EH (cell line): ENCODE results near the gene ACSM2B.
"Not testable (repeated sequence)": the region's sequence is repeated elsewhere in the genome, so short reads cannot be mapped to it uniquely, and the experiment has no call there.

Source experiments
- DNase-seq: peaks from one replicate; pipeline ENCODE4 v3.0.0-alpha.2; 2015; ENCODE audit warnings: low read depth

The ACSM2B gene, protein sequence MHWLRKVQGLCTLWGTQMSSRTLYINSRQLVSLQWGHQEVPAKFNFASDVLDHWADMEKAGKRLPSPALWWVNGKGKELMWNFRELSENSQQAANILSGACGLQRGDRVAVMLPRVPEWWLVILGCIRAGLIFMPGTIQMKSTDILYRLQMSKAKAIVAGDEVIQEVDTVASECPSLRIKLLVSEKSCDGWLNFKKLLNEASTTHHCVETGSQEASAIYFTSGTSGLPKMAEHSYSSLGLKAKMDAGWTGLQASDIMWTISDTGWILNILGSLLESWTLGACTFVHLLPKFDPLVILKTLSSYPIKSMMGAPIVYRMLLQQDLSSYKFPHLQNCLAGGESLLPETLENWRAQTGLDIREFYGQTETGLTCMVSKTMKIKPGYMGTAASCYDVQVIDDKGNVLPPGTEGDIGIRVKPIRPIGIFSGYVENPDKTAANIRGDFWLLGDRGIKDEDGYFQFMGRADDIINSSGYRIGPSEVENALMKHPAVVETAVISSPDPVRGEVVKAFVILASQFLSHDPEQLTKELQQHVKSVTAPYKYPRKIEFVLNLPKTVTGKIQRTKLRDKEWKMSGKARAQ

DNA sequence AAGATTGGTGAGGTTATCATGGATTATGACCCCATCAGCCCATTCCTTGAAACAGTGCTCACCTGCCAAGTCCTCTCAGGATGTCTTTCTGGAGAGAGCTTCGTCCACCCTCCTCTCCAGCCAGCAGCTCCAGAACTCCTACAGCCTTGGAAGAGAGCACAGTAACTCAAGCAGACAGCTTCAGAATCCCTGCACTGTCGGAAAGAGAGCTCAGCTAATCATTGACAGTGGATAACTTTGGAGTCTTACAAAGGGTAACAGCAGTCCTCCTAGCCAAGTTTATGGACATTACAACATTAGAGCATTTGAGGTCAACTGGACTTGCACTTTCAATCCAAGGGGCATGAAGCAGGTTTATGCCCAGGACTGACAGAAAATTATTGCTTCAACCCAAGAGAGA lies at the start of gene ACSM2B:
ACSM2B (minus strand) TSS at position 223 of the 400 bp plus-strand sequence. CDS start 11,522 bp downstream, outside the sequence.
- DNase-seq: not testable (repeated sequence)

DNA sequence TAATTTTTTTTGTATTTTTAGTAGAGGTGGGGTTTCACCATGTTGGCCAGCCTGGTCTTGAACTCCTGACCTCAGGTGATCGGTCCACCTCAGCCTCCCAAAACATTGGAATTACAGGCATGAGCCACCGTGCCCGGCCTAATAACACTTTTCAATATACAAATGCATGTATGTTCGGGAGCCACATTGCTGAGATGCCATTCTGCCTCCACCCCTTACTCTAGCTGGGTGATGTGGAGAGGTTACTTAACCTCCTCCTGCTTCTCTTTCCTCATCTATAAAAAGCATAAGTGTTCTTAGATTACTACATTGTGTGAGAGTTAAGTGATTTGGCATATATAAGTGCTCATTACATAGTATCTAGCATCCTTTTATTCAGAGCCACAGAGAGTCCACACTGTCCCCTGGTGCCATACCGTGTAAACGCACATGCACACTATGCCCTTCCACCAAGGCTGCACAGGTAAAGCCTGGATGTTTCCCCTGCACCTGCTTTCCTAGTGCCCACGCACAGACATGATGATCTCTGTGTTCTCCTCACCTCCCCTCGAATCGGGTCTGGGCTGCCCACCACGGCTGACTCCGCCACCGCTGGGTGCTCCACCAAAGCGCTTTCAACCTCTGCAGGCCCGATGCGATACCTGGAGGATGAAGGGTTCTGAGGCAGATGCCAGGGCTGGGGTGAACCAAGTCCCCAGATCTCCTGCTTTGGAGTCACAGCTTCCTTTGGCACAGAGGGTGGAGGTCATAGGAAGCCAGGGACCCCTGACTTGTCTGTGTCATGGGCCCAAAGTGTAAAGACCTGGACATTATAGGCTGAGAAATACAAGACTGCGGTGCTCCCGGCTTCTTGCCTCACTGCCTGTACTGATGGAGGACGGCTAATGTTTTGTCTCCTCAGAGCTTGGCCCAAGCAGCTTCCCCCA lies 49.0 kb upstream of the ACSM2B start:
- DNase-seq: no peak

DNA sequence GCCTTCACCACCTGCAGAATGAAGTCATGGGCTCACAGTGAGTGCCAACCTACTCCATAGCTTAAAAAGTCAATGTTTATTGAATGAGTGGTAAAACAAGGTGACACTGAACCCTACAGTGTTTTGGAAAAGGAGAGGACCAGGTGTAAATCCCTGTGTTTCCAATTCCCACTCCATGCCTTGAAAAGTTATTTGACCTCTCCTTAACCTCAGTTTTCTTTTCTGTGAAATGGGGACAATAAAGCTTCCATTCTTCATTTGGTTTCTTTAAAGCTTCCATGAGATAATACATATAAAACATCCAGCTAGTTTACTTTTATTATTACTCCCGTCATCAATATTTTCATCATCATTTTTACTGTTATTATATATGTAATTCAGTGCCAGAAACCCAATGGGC lies 48.0 kb upstream of the ACSM2B start:
- DNase-seq: no peak

DNA sequence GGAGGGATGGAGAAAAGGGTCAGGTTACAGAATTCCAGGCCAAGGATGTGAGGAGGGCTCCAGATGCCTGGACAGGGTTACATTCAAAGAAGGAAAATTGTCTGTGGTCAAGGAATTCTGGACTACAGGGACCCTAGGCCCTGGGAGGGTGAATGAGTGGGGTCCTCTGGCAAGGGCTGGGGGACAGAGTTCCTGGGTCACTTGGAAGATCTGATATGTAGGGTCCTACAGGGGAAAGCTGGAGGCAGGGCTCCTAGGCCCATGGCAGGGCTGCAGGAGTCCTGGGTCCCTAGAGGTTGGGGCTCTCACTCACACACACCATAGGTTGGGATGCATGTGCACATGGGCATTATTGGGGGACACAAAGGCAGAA lies 46.3 kb upstream of the ACSM2B start:
- no peak for DNase-seq

DNA sequence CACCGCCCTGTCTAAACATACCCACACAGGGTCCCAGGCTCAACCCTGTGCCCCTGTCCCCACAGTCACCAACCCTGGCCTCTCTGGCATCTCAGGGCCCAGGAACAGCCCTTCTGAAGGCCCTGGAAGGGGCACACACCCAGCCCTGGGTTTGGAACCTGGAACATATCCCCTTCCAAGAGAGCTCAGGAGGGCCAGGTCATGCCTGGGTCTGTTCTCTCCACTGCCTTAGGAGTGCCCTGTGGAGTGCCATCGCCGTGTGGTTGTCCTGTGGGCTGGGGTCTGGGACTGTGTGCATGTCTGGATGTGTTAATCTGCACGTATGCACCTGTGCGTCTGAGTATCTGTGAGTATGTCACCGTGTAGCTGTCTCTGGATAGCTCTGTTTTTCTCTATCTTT lies 45.2 kb upstream of the ACSM2B start:
- no peak for DNase-seq

DNA sequence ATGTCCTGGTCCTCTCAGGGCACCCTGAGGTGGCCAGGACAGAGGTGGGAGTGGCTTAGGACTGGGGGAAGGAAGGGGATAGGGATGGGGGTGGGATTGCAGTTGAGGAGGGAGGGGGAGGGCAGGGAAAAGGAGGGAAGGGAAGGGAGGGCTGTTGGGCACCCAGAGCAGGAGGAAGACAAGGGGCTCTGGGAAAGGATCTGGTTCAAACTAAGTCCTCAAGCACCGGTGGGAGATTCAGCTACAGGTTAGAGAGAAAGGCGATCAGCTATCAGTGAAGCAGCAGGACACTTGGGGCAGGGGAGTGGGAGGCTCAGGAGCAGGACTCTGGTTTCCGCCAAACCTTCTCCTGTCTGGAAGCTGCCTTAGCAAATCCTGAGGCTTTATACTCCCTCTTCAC lies 44.6 kb upstream of the ACSM2B start:
- no peak for DNase-seq

DNA sequence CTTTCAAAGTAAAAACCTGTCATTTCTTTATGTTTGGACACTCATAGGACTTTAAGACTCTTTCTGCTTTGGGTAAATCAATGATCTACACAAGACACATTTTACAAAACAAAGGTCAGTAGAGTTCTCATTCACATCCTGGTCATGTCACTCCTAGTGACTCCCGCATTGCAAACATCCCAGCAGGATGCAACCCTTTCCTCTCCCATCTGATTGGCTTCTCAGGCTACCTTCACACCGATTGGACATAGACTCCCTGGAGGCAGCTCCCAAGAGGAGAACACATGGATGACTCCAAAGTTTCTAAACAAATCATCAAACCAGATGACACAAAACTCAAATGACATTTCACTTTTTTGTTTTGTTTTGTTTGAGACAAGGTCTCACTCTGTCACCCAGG lies 43.8 kb upstream of the ACSM2B start:
- no peak for DNase-seq

DNA sequence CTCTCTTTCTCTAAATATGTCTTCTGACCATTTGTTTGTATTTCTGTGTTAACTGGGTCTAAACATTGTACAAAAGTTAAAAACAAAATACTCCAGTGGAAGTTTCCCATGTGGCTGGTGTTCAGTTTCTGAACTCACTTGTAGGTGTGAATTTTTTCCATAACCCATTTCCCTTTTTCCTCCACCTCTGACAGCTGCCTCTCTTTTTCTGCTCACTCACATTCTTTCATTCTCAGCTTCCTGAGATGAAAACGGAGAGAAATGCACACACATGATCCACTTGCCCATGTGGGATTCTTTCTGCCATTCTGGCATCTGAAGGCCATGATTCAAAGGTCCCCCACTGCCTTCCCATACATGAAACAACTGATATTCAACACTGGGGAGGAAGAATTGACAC lies 41.1 kb upstream of the ACSM2B start:
- DNase-seq: no peak

DNA sequence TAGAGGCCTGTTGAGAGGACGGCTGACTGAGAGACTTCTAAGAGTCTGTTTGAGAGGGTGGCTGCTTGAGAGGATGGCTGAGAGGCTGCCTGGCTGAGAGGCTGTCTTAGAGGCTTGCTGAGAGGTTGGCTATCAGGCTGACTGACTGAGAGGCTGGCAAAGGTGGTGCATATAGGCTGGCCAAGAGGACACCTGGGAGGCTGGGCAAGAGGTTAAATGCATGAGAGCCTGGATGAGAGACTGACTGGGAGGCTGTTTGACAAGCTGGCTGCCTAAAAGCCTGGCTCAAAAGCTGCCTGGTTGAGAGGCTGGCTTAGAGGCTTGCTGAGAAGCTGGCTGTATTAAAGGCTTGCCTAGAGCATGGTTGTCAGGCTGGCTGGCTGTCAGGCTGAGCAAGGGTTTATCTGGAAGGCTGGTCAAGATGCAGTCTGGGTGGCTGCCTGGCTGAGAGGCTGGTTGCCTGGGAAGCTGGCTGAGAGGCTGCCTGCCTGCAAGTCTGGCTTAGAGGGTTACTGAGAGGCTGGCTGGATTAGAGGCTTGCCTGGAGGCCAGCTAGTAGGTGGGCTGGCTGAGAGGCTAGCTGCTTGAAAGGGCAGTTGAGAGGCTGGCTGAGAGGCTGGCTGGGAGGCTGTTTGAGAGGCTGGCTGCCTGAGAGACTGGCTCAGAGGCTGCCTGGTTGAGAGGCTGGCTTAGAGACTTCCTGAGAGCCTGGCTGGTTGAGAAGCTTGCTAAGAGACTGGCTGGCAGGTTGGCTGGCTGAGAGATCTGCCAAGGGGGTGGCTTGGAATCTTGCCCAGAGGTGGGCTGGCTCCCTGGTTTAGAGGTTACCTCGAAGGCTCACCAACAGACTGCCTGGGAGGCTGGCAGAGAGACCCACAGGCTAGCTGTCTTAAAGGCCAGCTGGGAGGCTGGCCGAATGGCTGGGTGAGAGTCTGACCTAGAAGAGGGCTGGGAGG lies 38.3 kb upstream of the ACSM2B start:
- no peak for DNase-seq

DNA sequence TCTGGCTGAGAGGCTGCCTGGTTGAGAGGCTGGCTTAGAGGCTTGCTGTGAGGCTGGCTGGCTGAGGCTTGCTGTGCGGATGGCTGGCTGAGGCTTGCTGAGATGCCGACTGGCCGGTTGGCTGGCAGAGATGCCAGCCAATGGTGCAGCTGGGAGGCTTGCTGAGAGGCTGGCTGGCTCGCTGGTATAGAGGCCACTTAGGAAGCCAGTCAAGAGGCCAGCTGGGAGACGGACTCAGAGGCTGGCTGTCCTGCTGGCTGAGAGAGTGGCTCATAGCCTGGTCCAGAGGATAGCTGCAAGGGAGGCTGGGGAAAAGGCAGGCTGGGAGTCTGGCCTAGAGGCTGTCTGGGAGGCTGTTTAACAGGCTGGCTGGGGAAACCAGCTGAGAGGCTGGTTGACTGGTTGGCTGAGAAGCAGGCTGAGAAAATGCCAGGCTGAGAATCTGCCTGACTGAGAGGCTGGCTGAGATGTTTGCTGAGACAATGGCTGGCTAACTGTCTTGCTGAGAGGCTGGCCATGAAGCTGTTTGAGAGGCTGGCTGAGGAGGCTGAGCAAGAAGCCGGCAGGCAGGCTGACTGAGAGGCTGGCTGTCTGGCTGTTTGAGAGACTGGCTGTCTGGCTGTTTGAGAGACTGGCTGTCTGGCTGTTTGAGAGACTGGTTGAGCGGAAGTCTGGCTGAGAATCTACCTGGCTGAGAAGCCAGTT lies 37.5 kb upstream of the ACSM2B start:
- DNase-seq: no peak

DNA sequence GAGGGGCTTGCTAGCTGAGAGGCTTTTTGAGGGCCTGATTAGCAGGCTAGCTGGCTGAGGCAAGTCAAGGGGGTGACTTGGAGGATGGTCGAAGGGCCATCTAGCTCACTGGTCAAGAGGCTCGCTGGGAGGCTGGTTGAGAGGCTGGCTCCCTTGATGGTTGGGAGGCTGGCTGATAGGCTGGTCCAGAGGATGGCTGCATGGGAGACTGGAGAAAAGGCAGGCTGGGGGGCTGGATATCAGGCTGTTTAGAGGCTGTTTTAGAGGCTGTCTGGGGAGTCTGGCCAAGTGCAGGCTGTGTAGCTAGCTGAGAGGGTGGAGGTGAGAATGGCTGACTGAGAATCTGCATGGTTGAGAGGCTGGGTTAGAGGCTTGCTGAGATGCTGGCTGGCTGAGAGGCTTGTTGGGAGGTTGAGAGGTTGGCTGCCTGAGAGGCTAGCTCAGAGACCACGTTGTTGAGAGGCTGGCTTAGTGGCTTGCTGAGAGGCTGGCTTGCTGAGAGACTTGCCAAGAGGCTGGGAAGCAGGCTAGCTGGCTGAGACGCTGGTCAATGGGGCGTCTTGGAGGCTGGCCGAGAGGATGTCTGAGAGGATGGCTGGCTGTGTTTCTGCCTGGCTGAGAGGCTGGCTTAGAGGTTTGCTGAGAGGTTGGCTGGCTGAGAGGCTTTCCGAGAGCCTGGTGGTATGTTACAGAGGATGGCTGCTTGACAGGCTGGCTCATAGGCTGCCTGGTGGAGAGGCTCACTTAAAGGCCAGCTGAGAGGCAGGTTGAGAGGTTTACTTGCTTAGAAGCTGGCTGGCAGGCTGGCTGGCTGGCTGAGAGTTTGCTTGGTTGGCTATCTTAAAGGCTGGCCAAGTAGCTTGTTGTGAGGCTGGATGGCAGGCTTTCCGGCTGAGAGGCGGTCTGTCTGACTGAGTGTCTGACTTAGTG lies 36.6 kb upstream of the ACSM2B start:
- DNase-seq: no peak

DNA sequence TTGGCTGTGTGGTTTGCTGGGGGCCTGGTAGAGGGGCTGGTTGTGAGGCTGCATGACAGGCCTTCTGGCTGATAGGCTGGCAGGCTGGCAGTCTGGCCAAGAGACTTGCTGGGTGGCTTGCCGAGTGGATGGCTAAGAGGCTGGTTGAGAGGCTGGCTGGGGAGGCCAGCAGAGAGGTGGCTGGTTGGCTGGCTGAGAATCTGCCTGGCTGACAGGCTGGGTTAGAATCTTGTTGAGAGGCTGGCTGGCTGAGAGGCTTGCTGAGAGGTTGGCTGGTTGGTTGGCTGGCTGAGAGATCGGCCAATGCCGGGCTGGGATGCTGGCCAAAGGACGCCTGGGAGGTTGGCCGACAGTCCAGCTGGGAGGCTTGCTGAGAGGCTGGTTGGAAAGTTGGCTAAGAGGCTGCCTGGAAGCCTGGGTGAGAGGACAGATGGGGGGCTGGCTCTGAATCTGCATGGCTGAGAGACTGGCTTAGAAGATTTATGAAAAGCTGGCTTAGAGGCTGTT lies 35.9 kb upstream of the ACSM2B start:
- DNase-seq: no peak

DNA sequence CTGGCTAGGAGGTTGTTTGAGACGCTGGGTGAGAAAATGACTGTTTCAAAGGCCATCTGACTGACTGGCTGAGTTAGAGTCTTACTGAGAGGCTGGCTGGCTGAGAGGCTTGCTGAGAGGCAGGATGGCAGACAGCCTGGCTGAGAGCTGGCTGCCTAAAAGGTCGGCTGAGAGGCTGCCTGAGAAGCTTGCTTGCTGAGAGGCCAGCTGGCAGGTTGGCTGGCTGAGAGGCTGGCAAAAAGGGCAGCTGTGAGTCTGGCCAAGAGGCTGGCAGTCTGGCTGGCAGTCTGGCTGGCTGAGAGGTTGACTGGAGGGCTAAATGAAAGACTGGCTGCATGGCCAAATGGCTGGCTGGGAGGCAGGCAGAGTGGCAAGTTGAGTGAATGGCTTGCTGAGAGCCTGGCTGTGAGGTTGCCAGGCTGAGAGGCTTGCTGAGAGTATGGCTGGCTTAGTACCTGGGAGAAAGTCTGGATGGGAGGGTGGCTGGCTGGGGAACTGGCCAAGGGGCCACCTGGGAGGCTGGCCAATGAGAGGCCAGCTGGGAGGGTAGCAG lies 35.3 kb upstream of the ACSM2B start:
- DNase-seq: no peak

DNA sequence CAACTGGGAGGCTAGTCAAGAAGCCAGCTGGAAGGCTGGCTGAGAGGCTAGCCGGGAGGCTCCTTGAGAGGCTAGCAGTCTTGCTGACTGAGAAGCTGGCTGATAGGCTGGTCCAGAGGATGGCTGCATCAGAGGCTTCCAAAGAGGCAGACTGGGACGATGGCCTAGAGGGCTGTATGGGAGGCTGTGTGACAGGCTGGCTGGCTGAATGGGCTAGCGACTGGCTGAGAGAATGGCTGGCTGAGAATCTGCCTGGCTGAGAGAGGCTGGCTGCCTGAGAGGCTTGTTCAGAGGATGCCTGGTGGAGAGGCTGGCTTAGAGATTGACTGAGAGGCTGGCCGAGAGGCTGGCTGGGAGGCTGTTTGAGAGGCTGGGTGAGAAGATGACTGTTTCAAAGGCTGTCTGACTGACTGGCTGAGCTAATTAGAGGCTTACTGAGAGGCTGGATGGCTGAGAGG lies 34.8 kb upstream of the ACSM2B start:
- no peak for DNase-seq

DNA sequence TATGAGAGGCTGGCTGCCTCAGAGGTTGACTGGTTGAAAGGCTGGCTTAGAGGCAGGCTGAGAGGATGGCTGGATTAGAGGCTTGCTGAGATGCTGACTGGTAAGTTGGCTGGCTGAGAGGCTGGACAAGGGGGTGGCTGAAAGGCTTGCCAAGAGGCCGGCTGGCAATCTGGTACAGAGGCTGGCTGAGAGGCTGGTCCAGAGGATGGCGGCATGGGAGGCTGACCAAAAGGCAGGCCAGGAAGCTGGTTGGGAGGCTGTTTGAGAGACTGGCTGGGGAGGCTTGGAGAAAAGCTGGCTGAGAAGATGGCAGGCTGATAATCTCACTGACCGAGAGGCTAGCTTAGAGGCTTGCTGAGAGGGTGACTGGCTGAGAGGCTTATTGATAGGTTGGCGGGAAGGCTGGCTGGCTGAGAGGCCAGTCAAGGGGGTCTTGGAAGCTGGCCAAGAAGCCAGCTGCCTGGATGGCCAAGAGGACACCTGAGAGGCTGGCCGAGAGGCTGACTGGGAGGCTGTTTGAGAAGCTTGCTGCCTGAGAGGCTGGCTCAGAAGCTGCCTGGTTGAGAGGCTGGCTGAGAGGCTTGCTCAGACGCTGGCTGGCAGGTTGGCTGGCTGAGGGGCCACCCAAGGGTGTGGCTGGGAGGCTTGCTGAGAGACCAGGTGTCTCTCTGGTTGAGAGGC lies 34.2 kb upstream of the ACSM2B start:
- DNase-seq: no peak

DNA sequence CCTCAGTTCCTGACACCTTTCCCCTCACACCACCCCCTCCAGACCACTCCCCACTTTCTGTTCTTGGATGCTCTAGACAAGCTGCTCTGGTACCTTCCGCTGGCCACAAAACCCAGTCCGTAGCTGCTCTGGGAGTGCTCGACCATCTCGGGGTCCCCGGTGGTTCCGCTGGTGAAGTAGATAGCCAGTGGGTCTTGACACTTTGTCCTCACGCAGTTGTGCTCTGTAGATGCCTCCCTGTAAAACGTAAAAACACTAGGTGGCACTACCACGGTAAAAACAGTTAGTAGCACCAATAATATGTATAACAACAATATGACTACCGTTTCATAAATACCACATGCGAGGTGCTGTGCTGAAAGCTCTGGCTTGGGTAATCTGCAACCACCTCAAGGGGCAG lies 26.0 kb upstream of the ACSM2B start:
- not testable (repeated sequence) for DNase-seq

DNA sequence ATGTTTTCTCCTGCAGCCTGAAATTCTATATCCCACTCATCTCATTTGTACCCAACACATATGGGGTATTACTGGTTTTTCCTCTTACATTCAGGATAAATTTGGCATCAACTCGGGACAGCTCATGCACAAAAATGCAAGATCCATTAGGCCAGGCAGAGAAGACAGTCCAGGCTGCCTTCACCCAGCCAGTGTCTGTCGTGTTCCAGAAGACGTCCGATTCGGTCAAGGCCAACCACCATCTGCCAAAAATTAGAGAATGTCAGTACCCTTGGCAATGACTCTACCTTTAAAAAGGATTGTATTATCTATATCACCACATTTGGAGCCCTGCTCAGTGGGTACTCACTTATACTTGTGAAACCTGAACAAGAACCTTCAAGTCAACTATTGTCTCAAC lies 23.3 kb upstream of the ACSM2B start:
- DNase-seq: not testable (repeated sequence)

DNA sequence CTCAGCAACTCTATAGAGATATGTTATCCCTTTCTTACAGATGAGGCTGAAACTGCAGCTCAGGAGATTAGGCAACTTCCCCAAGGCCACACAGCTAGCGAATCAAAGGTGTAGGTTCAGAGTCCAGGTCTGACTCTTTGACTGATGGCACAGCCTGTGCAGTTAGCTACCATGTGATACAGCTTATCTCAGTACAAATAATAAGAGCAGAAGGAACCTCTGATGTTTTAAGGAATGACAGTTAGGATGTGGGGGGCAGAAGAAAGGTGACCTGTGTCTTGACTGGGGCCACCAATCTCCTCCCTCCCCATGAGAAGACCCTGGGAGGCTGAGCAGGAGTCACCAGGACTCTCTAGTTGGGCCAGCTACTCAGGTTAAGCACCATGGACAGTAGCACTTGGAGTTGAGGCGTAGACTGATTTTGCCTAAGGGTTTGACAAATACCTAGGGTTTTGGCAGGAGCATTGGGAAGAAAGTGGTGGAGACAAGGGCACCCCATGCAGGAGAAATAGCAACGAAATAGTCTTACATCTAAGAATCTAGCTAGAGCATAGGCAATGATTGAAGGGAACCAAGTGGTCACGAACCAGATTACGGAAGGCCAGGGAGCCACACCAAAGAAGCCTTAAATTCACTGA lies 22.8 kb upstream of the ACSM2B start:
- no peak for DNase-seq
